Left ventricle myocardium inferior (tissue), 1 donor: ENCODE data around the gene SLC38A3. TPM values are rescaled to one million over a fixed set of nuclear protein-coding genes. Genes with fewer than 3 reads are reported as not detected.

Experiments used
- DNase-seq: peaks from one replicate; pipeline ENCODE4 v3.0.0-alpha.2; 2020
- H3K27ac ChIP-seq: fragments of 200-600 bp; replicated peaks from 2 replicates; pipeline ENCODE4 v1.8.0; 2021
- H3K27me3 ChIP-seq: fragments of 200-600 bp; 2 replicates; pipeline ENCODE4 v1.8.0; 2021; ENCODE audit warnings: low read depth
- H3K36me3 ChIP-seq: fragments of 200-600 bp; 2 replicates; pipeline ENCODE4 v1.8.0; 2021
- H3K4me1 ChIP-seq: fragments of 200-600 bp; 2 replicates; pipeline ENCODE4 v1.8.0; 2021
- H3K4me3 ChIP-seq: fragments of 200-600 bp; 2 replicates; pipeline ENCODE4 v1.8.0; 2021; ENCODE audit warnings: mild to moderate bottlenecking, moderate library complexity
- H3K9me3 ChIP-seq: fragments of 200-600 bp; replicated peaks from 2 replicates; pipeline ENCODE4 v1.8.0; 2021
- intact Hi-C: fragments of 100-400 bp; cut with micrococcal nuclease; formaldehyde crosslinking; loops from one replicate; pipeline ENCODE4 v1.11.0; 2022
- total RNA-seq: library from RNA; stranded (reverse); fragmentation: NEBNext Ultra II Directional; extraction: Animal tissue kit (Norgen Biotek cat#: 25700); gene quantifications from one replicate; pipeline ENCODE4 v1.2.1, GENCODE V29; 2021
- TF ChIP-seq, protein P1 (sequence below): fragments of 200-600 bp; IDR thresholded peaks from 2 replicates; pipeline ENCODE4 v1.8.0; 2021; ENCODE audit warnings: antibody characterized with exemption, mild to moderate bottlenecking, borderline replicate concordance
- donor health status: DM: no; HTN: yes; CAD: no; lungs with severe emphysema.

The SLC38A3 gene
- total RNA-seq, 1 donor from 2014 or later, result 10.4 TPM

DNA sequence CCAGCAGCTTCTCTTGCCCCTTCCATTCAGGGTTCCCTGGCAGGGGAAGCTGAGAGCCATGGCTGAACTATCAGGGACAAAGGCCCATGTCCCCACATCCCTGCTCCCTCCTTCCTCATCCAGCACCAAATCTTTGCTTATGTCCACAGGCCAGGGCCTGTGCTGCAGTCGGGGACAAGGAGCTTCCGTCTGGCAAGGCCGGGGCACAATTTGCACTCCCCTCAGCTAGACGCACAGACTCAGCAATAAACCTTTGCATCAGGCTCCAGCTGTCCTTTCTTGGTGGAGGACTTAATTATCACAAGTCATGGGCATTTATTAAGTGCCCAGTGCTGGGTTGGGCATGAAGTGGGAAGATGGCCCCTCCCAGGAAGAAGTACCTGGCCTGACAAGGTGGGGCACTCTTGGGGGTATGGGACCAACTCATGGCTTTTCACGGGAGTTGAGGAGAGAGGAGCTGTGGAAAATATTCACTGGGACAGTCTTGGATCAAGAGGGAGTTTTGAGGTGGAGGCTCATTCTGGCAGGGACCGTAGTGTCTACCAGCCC, 8.7 kb upstream of the SLC38A3 start:
- DNase-seq, result no peak
- Histone ChIP-seq H3K27ac (no peak overlapping the region), H3K27me3 (peaks cover 78% of the 10 kb centered on the region), H3K4me3 (no peak overlapping the region), H3K4me1 (peaks cover 23% of the 10 kb centered on the region), H3K9me3 (no peaks in the 10 kb centered on the region), H3K36me3 (no peaks in the 10 kb centered on the region)
- TF ChIP-seq, protein P1, sequence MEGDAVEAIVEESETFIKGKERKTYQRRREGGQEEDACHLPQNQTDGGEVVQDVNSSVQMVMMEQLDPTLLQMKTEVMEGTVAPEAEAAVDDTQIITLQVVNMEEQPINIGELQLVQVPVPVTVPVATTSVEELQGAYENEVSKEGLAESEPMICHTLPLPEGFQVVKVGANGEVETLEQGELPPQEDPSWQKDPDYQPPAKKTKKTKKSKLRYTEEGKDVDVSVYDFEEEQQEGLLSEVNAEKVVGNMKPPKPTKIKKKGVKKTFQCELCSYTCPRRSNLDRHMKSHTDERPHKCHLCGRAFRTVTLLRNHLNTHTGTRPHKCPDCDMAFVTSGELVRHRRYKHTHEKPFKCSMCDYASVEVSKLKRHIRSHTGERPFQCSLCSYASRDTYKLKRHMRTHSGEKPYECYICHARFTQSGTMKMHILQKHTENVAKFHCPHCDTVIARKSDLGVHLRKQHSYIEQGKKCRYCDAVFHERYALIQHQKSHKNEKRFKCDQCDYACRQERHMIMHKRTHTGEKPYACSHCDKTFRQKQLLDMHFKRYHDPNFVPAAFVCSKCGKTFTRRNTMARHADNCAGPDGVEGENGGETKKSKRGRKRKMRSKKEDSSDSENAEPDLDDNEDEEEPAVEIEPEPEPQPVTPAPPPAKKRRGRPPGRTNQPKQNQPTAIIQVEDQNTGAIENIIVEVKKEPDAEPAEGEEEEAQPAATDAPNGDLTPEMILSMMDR, result no peak
- intact Hi-C loops, result loop anchor here (10.0 kb wide), 1 partner anchor 78 kb away; the partner anchor contains the start of gene LSMEM2

DNA sequence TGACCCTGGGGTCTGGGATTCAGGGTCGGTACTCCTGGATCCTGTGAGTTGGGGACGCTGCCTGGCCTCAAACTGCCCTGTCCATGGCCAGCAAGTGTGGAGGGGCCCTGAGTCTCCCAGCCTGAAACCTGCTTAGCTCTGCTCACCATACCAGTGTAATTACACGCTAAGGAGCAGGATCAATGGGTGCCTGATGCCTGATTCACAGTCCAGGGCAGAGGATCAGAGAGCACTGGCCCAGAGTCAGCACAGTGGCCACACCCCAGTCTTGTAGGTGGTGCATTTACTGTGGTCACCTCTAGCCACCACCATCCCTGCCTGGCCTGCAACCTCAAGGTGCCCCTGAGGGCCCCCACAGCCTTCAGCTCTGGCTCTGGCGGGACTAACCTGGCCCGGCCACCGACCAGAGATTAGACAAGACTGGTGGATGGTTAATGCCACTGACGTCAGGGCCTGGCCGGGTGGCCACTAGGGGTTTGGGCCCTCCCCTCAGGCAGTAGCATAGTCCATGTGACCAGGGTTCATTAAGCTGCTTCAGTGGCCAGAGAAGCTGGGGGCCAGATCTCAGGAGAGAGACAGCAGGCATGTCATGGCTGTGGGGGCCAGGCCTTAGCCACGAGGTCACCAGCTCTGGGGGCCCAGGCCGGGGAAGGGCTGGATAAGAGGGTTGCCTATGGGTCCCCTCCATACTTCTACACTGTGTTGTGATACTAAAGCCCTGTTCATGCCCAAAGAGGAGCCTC, 3.3 kb upstream of the SLC38A3 start:
- Histone ChIP-seq H3K4me3 (no peak overlapping the region), H3K9me3 (no peaks in the 10 kb centered on the region), H3K36me3 (no peaks in the 10 kb centered on the region), H3K27me3 (peaks cover 76% of the 10 kb centered on the region), H3K4me1 (peaks cover 25% of the 10 kb centered on the region), H3K27ac (no peak overlapping the region)
- TF ChIP-seq, protein P1, result no peak
- intact Hi-C loops, result no loop called here
- no peak for DNase-seq

DNA sequence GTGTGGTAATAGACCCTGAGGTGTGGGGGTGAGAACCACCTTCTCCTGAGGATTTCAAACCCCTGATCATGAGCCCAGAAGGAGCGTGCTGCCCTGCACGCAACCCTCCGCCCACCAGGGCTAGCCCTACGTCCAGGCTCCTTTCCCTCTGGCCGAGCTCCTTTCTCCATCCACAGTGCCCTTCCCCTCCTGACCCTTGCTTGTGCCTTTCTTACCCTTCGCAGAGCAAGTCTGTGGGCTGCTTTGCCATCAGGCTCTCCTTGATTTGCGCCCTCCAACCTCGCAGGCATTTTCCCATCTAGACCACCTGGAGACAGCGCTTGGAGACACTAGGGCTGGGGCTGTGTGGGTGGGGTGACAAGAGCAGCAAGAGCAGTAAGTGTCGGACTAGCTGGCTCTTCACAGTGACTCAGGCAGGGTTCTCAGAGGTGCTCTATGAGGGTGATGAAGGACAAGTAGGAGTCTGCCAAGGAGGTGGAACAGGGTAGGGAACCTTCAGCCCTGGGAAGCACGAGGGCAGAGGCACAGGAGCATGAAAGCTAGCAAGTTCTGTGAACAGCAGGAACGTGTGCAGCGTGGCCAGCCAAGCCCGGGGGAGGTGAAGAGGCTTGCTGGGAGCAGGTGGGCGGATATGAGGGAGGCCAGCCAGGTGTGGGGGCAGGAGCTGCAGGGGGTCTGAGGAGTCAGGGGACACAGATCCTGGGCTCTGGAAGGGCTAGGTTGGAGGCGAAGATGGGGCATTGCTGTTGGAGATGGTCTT, 2.5 kb upstream of the SLC38A3 start:
- peaks cover 76% of the 10 kb centered on the region for H3K27me3 ChIP-seq
- H3K27ac ChIP-seq, result no peak overlapping the region
- H3K36me3 ChIP-seq, result no peaks in the 10 kb centered on the region
- intact Hi-C loops, result no loop called here
- H3K4me1 ChIP-seq, result peaks cover 30% of the 10 kb centered on the region
- H3K4me3 ChIP-seq, result no peak overlapping the region
- no peaks in the 10 kb centered on the region for H3K9me3 ChIP-seq
- DNase-seq, result no peak
- TF ChIP-seq, protein P1, result no peak

DNA sequence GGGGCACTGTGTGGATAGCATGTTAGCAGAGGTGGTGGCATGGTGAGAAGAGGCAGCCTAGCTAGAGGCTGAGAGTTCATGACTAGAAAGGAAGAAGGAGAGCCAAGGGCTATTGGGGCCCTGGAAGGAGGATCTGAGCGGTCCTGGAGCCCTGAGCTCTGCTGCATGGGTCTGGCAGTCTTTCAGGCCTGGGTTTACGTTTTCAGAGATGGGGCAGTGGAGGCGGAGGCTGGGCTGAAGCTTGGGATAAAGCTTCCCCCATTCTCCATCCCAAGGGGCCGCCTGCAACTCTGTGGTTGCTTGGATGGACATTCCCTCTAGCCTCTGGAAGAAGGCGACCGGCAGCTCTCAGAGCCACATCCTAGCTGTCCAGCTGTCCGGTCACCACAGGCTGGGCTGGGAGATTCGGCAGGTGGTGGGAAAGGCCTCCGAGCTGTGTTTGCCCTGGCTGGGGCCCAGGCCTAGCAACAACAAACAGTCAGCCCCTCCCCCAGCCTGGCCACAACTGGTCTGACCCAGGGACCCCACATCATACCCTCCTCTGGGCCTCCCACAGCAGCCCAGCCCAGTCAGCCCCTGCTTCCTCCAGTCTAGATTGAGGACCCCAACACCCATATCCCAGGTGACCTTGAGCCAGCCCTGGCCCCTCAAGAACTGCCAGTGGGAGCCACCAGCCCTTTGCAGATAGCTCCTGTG, 1.8 kb upstream of the SLC38A3 start:
- H3K36me3 ChIP-seq, result no peaks in the 10 kb centered on the region
- DNase-seq, result no peak
- H3K4me3 ChIP-seq, result no peak overlapping the region
- H3K4me1 ChIP-seq, result peaks cover 30% of the 10 kb centered on the region
- H3K27me3 ChIP-seq, result peaks cover 70% of the 10 kb centered on the region
- no peaks in the 10 kb centered on the region for H3K9me3 ChIP-seq
- no peak overlapping the region for H3K27ac ChIP-seq
- intact Hi-C loops, result no loop called here
- TF ChIP-seq, protein P1, result no peak
